C4-2B (cell line): Measurements from ENCODE around the gene SYNJ2.

Experiments used
- CTCF ChIP-seq: fragments of 450-650 bp; conservative IDR thresholded peaks from 2 replicates; pipeline ENCODE4 v1.5.1; 2017; ENCODE audit warnings: mild to moderate bottlenecking
- ZFX ChIP-seq: fragments of 450-650 bp; IDR thresholded peaks from 2 replicates; pipeline ENCODE4 v1.6.1; 2017

- TF ChIP-seq CTCF = no peak
- no peak for TF ChIP-seq ZFX
Measured at GRCh38 chr6:158057213-158057987, 75.7 kb downstream of the SYNJ2 start.
